Measurements from ENCODE around the gene DAZL. TPM values are rescaled to one million over a fixed set of nuclear protein-coding genes. Genes with fewer than 3 reads are reported as not detected.

The DAZL gene
- total RNA-seq, 4 donors from 2014 or later = not detected

DNA sequence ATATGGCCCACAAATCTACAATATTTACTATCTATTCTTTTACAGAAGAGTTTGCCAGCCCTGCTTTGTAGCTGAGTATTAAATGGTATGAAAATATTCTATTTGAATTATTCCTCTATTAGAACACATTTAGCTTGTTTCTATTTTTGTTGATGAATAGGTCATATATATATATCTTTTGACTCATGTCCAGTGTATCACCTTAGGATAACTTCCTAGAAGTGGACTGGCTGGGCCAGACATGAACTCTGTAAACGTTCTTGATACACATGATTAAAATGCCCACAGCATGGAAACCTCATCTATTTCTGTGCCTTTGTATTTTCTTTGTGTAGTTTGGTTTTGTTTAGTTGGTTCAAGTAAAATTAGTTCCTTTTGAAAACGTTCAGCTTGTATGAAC, 37.1 kb downstream of the DAZL start:
- no peak for ATAC-seq
- TF ChIP-seq POLR2AphosphoS5 (IDR thresholded peaks at IDR 0.05) (no peak), EP300 (IDR thresholded peaks at IDR 0.05) (no peak), POLR2A (IDR thresholded peaks at IDR 0.05) (no peak)
- TF ChIP-seq, protein P1, sequence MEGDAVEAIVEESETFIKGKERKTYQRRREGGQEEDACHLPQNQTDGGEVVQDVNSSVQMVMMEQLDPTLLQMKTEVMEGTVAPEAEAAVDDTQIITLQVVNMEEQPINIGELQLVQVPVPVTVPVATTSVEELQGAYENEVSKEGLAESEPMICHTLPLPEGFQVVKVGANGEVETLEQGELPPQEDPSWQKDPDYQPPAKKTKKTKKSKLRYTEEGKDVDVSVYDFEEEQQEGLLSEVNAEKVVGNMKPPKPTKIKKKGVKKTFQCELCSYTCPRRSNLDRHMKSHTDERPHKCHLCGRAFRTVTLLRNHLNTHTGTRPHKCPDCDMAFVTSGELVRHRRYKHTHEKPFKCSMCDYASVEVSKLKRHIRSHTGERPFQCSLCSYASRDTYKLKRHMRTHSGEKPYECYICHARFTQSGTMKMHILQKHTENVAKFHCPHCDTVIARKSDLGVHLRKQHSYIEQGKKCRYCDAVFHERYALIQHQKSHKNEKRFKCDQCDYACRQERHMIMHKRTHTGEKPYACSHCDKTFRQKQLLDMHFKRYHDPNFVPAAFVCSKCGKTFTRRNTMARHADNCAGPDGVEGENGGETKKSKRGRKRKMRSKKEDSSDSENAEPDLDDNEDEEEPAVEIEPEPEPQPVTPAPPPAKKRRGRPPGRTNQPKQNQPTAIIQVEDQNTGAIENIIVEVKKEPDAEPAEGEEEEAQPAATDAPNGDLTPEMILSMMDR (IDR thresholded peaks at IDR 0.05) = no peak
- H3K36me3 ChIP-seq = no peaks in the 10 kb centered on the region
- no peaks in the 10 kb centered on the region for H3K4me1 ChIP-seq
- H3K4me3 ChIP-seq = no peak overlapping the region
- no peak overlapping the region for H3K27ac ChIP-seq
- H3K9me3 ChIP-seq = peaks cover 0 to 9% (median 0%) of the 10 kb centered on the region in 3 donors
- 44 to 70% methylated on average over 1 to 2 of the region's 2 CpGs for WGBS, 2 donors (ENCODE audit: low coverage in 1 of 2)
- no peaks in the 10 kb centered on the region for H3K27me3 ChIP-seq

GRCh38 chr3:16559653-16560365, 45.4 kb downstream of the DAZL start:
- no peak for TF ChIP-seq POLR2A (IDR thresholded peaks at IDR 0.05)
- no peak for TF ChIP-seq EP300 (IDR thresholded peaks at IDR 0.05)
- no peak for TF ChIP-seq POLR2AphosphoS5 (IDR thresholded peaks at IDR 0.05)
- TF ChIP-seq, protein P1 (IDR thresholded peaks at IDR 0.05) = no peak
- Histone ChIP-seq H3K27me3 (no peaks in the 10 kb centered on the region), H3K4me1 (no peaks in the 10 kb centered on the region), H3K9me3 (peaks cover 0 to 9% (median 0%) of the 10 kb centered on the region in 3 donors), H3K27ac (no peak overlapping the region), H3K4me3 (no peak overlapping the region), H3K36me3 (no peaks in the 10 kb centered on the region)
- 73 to 85% methylated on average over 4 to 5 of the region's 5 CpGs for WGBS, 2 donors (ENCODE audit: low coverage in 1 of 2)
- no peak for ATAC-seq

- 53% methylated on average over 2 of the region's 4 CpGs; no CpG with 5 or more reads in 1 of the 2 donors for WGBS, 2 donors (ENCODE audit: low coverage in 1 of 2)
- Histone ChIP-seq H3K27me3 (no peaks in the 10 kb centered on the region), H3K4me3 (no peak overlapping the region), H3K36me3 (no peaks in the 10 kb centered on the region), H3K27ac (no peak overlapping the region), H3K4me1 (peaks cover 0 to 11% (median 4%) of the 10 kb centered on the region in 3 donors), H3K9me3 (no peaks in the 10 kb centered on the region)
- ATAC-seq = no peak
- no peak for TF ChIP-seq EP300 (IDR thresholded peaks at IDR 0.05)
- TF ChIP-seq, protein P1 (IDR thresholded peaks at IDR 0.05) = no peak
- TF ChIP-seq POLR2AphosphoS5 (IDR thresholded peaks at IDR 0.05) = no peak
- no peak for TF ChIP-seq POLR2A (IDR thresholded peaks at IDR 0.05)
These were observed 51.1 kb downstream of the DAZL start for GRCh38 chr3:16554126-16554525.

GRCh38 chr3:16552757-16553156, 52.5 kb downstream of the DAZL start:
- WGBS, 2 donors (ENCODE audit: low coverage in 1 of 2) = 71 to 74% methylated on average over 3 of the region's 3 CpGs
- no peak overlapping the region for H3K4me3 ChIP-seq
- H3K36me3 ChIP-seq = no peaks in the 10 kb centered on the region
- TF ChIP-seq EP300 (IDR thresholded peaks at IDR 0.05) (no peak), POLR2A (IDR thresholded peaks at IDR 0.05) (no peak), POLR2AphosphoS5 (IDR thresholded peaks at IDR 0.05) (no peak)
- TF ChIP-seq, protein P1 (IDR thresholded peaks at IDR 0.05) = no peak
- H3K27ac ChIP-seq = no peak overlapping the region
- no peak for ATAC-seq
- no peaks in the 10 kb centered on the region for H3K27me3 ChIP-seq
- H3K4me1 ChIP-seq = peaks cover 0 to 11% (median 4%) of the 10 kb centered on the region in 3 donors
- no peaks in the 10 kb centered on the region for H3K9me3 ChIP-seq

Measured in gastroesophageal sphincter (tissue), 4 donors.